Mucosa of stomach (tissue), 1 donor: ENCODE data around the gene DDX54.
"Not testable (repeated sequence)": the region's sequence is repeated elsewhere in the genome, so short reads cannot be mapped to it uniquely, and the experiment has no call there.

ENCODE experiments used
- H3K27me3 ChIP-seq: one replicate; pipeline ENCODE4 v1.7.0; 2013; ENCODE audit warnings: mild to moderate bottlenecking, low read length; ENCODE audit not compliant: control insufficient read depth, insufficient read depth
- H3K36me3 ChIP-seq: one replicate; pipeline ENCODE4 v1.7.0; 2013; ENCODE audit warnings: low read length; ENCODE audit not compliant: control insufficient read depth, insufficient read depth
- H3K4me1 ChIP-seq: one replicate; pipeline ENCODE4 v1.7.0; 2013; ENCODE audit warnings: mild to moderate bottlenecking, low read length; ENCODE audit not compliant: control insufficient read depth, insufficient read depth
- H3K4me3 ChIP-seq: one replicate; pipeline ENCODE4 v1.7.0; 2013; ENCODE audit warnings: low read length
- H3K9ac ChIP-seq: one replicate; pipeline ENCODE4 v1.7.0; 2013; ENCODE audit warnings: mild to moderate bottlenecking, low read length, moderate library complexity
- H3K9me3 ChIP-seq: one replicate; pipeline ENCODE4 v1.7.0; 2013; ENCODE audit warnings: mild to moderate bottlenecking, low read length, moderate library complexity; ENCODE audit not compliant: control insufficient read depth
- donor health status: Pancreatic carcinoma.

Gene DDX54

DNA sequence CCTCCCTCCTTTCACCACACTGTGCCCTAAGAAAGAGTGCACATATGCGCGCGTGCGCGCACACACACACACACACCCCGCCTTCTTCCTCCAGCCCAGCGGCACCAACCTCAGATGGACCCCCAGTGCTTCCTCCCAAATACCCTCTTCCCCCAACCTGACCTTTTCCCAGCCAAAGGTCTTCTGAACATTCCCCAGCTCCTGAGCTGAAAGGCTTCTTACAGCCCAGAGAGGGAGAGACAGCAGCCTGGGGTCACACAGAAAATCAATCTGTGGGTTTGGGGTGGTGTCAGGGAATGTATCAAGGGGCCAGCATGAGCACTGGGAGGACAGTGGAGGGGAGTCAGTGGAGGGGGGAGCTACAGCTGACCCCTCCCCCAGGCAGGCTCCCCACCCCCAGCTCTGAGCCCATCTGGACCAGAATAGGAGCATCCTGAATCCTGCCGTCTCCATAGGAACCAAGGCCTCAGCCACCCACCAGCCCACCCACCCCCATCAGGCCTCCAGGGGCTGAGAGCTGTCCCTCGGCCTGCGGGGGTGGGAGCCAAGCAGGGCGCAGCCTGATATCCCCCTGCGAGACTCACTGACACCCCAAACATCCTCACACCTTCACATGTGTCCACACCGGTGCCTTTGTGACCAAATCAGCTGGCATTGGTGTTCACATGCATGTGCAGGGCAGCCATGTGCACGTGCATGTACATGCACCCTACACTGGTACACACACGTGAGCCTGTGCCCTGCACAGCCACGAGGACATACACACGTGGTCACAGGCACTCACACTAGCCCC lies 55.4 kb downstream of the DDX54 start:
- no peaks in the 10 kb centered on the region for H3K36me3 ChIP-seq
- H3K9me3 ChIP-seq: no peaks in the 10 kb centered on the region
- H3K27me3 ChIP-seq: no peaks in the 10 kb centered on the region
- H3K9ac ChIP-seq: no peak overlapping the region
- H3K4me3 ChIP-seq: no peak overlapping the region
- peaks cover 27% of the 10 kb centered on the region for H3K4me1 ChIP-seq

DNA sequence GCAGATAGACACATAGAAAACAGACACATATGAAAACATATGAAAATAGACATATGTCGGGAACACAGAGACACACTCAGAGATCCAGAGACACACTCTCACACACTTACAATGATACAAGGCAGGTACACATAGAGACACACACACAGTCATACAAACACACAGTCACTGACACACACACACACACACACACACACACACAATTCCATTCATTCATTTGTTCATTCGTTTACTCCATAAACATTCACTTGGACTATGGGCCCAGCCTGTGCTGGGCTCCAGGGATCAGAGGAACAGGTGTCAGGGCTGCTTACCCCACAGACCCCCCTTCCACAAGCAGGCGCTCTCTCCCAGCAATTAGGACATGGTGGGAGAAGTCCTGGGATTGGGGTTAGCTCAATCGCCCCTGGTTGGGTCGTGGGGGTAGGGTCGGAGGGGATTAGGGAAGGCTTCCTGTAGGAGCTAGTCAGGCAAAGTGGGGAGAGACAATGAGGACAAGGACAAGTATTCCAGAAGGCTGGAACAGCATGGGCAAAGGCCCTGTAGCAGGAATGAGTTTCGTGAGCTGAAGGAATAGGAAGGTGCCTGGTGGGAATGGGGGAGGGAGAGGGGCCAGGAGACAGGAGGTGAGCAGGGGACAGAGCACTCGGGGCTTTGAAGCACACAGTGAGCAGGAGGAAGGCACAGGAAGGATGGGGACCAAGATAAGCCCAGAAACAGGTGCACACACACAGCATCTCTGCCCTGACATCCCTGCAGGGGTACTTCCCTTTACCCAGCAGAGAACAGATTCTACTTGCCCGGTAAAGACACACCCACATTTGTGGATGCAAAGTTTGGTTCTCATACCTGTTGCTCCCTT lies 56.2 kb downstream of the DDX54 start:
- Histone ChIP-seq H3K4me1 (peaks cover 23% of the 10 kb centered on the region), H3K36me3 (no peaks in the 10 kb centered on the region), H3K27me3 (no peaks in the 10 kb centered on the region), H3K4me3 (no peak overlapping the region), H3K9me3 (no peaks in the 10 kb centered on the region), H3K9ac (no peak overlapping the region)

DNA sequence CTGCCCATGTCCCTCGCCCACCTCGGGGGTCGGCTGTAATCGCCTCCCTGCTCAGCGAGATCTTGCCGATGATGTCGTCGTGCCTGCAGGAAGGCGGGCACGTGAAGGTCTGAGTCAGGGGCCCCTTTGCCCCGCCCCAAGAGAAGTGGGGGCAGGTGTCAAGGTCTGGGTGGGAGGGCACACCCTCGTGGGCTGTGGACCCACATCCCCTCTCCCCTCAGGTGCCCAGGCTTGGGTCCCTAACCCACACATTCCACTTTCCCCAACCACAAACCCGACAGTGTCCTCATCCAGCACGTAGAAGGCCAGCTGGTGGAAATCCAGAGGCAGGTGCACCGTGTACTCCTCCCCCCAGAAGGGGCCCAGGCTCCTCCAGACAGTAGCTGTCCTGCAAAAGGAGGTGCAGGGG lies 57.5 kb downstream of the DDX54 start:
- H3K9ac ChIP-seq: no peak overlapping the region
- no peak overlapping the region for H3K4me3 ChIP-seq
- peaks cover 11% of the 10 kb centered on the region for H3K4me1 ChIP-seq
- H3K36me3 ChIP-seq: no peaks in the 10 kb centered on the region
- no peaks in the 10 kb centered on the region for H3K9me3 ChIP-seq
- no peaks in the 10 kb centered on the region for H3K27me3 ChIP-seq

DNA sequence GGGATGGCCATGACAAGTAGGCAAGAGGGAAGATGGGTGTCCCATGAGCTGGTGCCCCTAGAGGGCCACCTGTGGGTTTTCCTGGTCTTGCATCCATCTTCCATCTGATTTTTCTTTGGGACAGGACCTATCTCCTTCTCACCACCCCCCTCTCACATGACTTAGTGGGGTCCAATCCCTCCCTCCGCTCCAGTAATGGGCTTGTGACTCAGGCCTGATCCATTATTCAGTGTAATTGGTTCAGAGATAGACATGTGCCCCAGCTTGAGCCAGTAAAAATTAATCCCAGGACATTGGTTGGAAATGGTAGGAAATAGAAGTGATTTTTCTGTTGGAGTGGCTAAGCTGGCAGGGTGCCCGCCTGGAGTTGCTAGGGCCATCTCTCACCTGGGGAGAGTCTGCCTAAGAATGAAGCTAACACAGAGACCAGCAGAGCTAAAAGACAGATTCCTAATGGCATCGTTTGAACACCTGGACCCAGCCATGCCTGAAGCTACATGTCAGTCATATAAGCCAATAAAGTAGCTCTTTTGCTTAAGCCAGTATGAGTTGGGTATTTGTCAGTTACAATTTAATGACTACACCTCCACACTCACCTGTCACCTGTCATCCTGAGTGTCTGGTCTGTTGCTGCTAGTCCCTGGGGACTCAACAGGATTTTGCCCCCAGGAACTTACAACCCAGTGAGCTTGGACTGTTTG lies 64.5 kb downstream of the DDX54 start:
- Histone ChIP-seq H3K9me3 (no peaks in the 10 kb centered on the region), H3K4me1 (no peaks in the 10 kb centered on the region), H3K27me3 (no peaks in the 10 kb centered on the region), H3K9ac (no peak overlapping the region), H3K36me3 (peaks cover under 1% of the 10 kb centered on the region), H3K4me3 (no peak overlapping the region)

DNA sequence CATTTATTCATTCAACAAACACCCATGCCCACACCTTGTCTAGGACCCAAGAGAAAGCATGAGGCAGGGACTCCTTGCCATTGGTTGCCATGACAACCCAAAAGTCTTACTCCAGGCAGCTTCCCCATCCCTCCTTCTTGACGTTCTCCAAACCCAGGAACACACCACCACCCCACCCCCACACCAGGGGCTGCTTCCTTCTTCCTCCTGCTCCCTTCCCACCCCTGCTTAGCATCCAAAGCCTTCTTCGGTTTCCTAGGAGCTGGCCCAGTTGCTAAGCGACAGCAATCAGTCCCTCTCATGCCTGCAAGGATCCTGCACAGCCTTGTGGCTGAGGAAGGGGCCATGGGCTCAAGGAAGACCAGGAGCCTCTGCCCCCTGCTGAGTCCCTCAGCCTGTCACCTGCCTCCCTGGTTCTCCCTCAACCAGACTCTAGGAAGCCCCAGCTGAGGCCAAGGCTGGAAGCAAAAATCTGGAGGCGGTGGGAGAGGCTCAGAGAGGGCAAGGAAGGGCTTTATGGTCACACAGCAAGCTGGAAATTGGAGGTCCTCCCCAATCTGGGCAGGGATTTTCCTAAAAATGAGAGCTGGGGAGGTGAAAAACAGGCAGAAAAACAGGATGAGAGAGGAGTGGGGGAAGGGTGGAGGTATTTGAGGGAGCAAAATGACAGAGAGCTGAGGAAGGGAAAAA lies 65.2 kb downstream of the DDX54 start:
- peaks cover 8% of the 10 kb centered on the region for H3K36me3 ChIP-seq
- H3K27me3 ChIP-seq: no peaks in the 10 kb centered on the region
- no peak overlapping the region for H3K4me3 ChIP-seq
- no peaks in the 10 kb centered on the region for H3K4me1 ChIP-seq
- no peak overlapping the region for H3K9ac ChIP-seq
- H3K9me3 ChIP-seq: no peaks in the 10 kb centered on the region

DNA sequence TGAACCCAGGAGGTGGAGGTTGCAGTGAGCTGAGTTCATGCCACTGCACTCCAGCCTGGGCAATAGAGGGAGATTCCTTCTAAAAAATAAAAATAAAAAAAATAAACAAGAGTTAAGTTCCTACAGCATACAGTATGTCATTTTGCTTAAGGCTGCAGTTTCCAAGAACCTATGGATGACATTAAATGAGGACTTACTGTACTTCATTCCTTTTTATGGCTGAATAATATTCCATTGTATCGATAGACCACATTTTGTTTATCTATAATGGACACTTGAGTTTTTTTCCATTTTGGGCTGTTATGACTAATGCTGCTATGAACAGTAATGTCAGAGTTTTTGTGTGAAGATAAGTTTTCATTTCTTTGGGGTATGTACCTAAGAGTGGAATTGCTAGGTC lies 67.1 kb downstream of the DDX54 start:
- H3K36me3 ChIP-seq: peaks cover 16% of the 10 kb centered on the region
- H3K9me3 ChIP-seq: no peaks in the 10 kb centered on the region
- no peak overlapping the region for H3K9ac ChIP-seq
- no peak overlapping the region for H3K4me3 ChIP-seq
- no peaks in the 10 kb centered on the region for H3K4me1 ChIP-seq
- H3K27me3 ChIP-seq: no peaks in the 10 kb centered on the region

DNA sequence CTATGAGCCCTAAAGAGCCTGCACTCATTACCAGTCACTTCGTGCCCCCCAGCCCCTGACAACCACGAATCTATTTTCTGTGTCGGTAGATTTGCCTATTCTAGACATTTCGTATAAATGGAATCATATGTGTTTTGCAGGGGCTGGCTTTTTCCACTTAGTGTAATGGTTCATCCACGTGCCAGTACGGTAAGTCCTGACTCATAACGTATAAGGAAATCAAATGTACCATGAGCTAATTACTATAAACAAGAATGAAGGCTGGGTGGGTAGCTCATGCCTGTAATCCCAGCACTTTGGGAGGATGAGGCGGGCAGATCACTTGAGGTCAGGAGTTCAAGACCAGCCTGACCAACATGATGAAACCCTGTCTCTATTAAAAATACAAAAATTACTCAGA lies 67.6 kb downstream of the DDX54 start:
- H3K27me3 ChIP-seq, H3K4me1 ChIP-seq, H3K4me3 ChIP-seq, H3K9me3 ChIP-seq, H3K9ac ChIP-seq: not testable (repeated sequence)
- peaks cover 18% of the 10 kb centered on the region for H3K36me3 ChIP-seq

DNA sequence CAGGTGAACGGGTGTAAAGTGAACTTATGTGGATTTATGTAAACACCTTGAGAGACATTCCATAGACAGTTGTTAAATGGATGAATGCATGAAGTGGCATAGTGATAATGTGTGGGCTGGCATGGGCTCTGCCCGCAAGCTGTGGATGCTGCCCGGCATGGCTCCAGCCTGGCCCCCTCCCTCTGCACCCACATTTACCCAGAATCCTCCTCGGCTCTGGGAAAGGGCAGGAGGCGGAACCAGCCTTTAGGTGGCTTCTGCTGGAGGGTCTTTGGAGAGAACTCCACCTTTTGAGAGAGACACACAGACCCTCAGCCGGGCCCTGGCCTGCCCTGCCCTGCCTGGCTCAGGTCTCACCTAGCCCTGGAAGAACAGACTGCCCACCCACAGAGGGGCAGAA lies 68.4 kb downstream of the DDX54 start:
- no peak overlapping the region for H3K9ac ChIP-seq

DNA sequence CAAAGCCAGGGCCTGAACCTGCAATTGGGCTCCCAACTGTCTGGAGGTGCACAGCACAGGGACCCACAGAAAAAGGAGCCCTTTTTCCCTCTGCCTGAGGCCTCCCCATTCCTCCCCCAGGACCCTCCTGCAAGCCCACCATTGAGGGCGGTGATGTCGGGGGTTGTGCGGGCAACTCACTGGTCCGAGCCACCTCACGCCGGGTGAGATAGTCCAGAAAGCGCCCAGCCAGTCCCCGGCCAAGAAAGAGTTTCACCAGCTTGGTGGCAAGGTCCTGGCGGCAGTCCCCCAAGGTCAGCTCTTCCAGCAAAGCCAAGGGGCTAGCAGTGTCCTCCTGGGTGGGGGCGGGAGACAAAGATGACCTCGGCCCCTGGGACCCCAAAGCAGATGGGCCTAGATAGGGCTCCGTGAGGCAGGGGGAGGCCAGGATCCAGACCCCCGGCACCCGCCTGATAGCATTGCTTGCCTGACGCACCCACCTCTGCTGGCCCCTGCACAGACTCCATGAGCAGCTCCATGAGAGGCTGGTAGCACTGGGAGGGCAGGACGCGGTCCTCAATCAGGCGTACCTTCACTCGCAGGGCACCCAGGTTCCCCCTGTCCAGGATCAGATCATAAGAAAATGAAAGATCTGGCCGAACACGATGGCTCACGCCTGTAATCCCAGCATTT lies 69.7 kb downstream of the DDX54 start:
- H3K9me3 ChIP-seq: no peaks in the 10 kb centered on the region

More for the DNA sequence above, 68.4 kb downstream of the DDX54 start:
- Histone ChIP-seq H3K4me3 (no peak overlapping the region), H3K9me3 (no peaks in the 10 kb centered on the region), H3K4me1 (no peaks in the 10 kb centered on the region), H3K36me3 (peaks cover 18% of the 10 kb centered on the region), H3K27me3 (no peaks in the 10 kb centered on the region)

DNA sequence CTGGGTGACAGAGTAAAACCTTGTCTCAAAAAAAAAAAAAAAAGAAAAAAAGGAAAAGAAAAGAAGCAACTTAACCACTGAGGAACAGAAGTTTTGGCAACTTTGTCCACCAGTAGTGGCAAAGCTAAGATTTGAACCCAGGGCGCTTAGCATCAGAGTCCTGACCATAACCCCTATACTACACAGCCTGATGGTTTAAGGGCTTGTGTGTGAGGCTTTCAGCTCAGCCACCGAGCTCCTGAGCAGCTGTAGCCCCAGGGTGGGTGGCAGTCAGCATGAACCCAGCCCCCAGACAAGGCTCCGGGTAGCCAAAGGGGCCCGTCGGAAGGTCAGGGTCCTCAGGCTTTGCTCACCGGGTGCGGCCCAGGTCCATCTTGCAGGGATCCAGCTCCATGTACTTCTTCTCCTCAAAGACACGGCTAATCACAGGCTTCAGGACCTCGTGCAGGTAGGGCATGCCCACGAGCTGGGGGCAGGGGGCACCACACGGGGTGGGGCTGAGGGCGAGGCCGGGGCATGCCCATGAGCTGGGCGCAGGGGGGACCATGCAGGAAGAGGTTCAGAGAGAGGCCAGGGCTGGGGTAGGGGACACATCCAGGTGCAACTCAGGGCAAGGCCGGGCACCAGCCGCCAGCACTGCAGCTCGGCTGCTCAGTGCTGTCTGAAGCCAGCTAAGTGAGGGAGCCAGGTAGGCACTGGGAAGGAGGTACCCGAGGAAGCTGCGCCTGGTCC lies 70.7 kb downstream of the DDX54 start:
- Histone ChIP-seq H3K4me1 (no peaks in the 10 kb centered on the region), H3K36me3 (peaks cover 18% of the 10 kb centered on the region), H3K9me3 (no peaks in the 10 kb centered on the region), H3K9ac (no peak overlapping the region), H3K4me3 (no peak overlapping the region), H3K27me3 (no peaks in the 10 kb centered on the region)

More for the DNA sequence above, 69.7 kb downstream of the DDX54 start:
- H3K4me1 ChIP-seq: no peaks in the 10 kb centered on the region
- no peak overlapping the region for H3K9ac ChIP-seq
- peaks cover 18% of the 10 kb centered on the region for H3K36me3 ChIP-seq
- no peaks in the 10 kb centered on the region for H3K27me3 ChIP-seq
- no peak overlapping the region for H3K4me3 ChIP-seq

DNA sequence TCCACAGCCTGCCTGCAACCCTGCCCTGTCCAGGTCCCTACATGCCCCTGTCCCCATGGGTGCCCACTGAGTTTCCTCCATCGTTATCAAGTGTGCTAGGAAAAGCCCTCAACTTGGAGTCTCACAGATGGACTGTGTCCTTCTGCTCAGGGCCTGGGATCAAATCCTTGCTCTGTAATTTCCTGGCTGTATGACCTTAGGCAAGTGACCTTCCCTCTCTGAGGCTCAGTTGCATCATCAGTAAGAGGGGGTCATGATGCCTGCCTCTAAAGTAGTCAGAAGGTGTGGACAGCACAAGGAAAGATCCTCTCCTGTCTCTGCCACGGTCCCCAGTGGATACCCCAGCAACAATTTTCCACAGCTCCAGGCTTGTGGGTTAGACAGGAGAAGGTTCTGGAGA lies 71.9 kb downstream of the DDX54 start:
- no peaks in the 10 kb centered on the region for H3K4me1 ChIP-seq
- H3K36me3 ChIP-seq: peaks cover 18% of the 10 kb centered on the region
- no peak overlapping the region for H3K9ac ChIP-seq

More for the DNA sequence above, 71.9 kb downstream of the DDX54 start:
- no peaks in the 10 kb centered on the region for H3K27me3 ChIP-seq
- no peak overlapping the region for H3K4me3 ChIP-seq
- no peaks in the 10 kb centered on the region for H3K9me3 ChIP-seq
